Left ventricle myocardium superior (tissue), 1 donor: ENCODE data around the gene COL26A1. TPM values are rescaled to one million over a fixed set of nuclear protein-coding genes. Genes with fewer than 3 reads are reported as not detected.
"Not testable (repeated sequence)": the region's sequence is repeated elsewhere in the genome, so short reads cannot be mapped to it uniquely, and the experiment has no call there.

Experiments
- ATAC-seq: fragments of 200-7000 bp; cut with Tn5 transposase; one replicate; pipeline ENCODE4 v1.9.1; 2020; ENCODE audit warnings: mild to moderate bottlenecking, moderate library complexity
- DNase-seq: peaks from one replicate; pipeline ENCODE4 v3.0.0-alpha.2; 2020
- intact Hi-C: fragments of 100-400 bp; cut with micrococcal nuclease; formaldehyde crosslinking; loops from one replicate; pipeline ENCODE4 v1.11.0; 2022
- total RNA-seq: library from RNA; stranded (reverse); fragmentation: NEBNext Ultra II Directional; extraction: Animal tissue kit (Norgen Biotek cat#: 25700); gene quantifications from one replicate; pipeline ENCODE4 v1.2.1, GENCODE V29; 2021
- donor health status: DM: no; HTN: yes; CAD: no; lungs with severe emphysema.

The COL26A1 gene
- total RNA-seq, 1 donor from 2014 or later = not detected

DNA sequence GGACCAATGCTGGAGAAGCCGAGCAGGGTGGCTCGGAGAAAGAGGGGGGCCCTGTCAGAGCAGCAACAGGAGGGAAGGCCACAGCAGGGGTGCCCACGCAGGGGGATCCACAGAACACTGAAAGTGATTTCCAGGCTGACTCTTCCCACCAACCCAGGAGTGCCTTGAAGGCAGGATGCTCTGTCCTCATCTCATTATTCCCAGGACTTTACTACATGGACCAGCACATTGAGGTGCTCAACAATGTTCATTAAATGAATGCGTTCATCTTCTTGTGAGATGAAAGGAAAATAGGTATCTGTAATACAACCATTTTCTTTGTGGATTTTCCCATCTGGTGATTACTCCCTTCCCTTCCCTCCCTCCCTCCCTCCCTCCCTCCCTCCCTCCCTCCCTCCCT lies 71.0 kb downstream of the COL26A1 start:
- ATAC-seq = no peak
- DNase-seq = no peak
- intact Hi-C loops = no loop called here

DNA sequence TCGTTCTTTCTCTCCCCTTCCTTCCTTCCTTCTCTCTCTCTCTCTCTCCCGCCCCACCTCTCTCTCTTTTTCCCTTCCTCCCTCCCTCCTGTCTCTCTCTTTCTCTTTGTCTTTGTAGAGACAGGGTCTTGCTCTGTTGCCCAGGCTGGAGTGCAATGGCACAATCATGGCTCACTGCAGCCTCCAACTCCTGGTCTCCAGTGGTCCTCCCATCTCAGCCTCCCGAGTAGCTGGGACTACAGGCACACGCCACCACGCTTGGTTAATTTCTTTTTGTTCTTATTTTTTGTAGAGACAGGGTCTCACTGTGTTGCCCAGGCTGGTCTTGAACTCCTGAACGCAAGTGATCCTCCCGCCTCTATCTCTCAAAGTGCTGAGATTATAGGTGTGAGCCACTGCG lies 71.5 kb downstream of the COL26A1 start:
- intact Hi-C loops, ATAC-seq, DNase-seq: not testable (repeated sequence)

DNA sequence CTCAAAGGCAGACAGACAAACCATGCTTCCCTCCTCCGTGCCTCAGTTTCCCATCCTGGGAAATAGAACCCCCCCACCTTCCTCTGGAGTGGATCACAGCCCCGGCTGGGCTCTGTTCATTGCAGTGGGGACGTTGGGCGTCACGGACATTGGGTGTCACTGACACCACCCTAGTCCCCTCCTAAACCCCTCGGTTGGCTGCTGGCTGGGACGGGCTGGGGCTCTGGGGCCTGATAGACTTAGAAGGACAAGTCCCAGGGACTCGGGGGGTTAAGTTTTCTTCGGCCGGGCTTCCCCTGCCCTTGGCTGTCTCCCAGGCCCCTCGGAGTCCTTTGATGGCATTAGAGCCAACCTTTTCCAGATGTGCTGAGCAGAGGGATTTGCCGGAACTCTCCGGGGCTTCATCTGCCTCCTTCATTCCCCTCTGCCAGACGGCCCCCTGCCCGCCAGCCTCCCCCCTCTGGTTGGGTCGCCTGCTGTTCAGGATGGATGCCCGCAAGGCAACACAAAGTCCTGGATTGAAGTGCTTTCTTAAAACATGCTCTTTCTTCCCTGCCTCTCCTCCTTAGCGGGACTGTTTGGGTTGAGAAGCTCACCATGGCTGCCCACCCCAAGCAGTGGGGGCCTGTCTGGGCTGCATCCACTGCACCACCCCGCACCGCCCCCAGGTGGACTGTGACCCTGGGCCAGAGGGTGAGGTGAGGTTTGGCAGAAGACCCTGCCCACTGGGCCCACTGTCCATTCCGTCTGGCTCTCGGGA lies 73.0 kb downstream of the COL26A1 start:
- ATAC-seq (no peak), DNase-seq (no peak)
- intact Hi-C loops = no loop called here

DNA sequence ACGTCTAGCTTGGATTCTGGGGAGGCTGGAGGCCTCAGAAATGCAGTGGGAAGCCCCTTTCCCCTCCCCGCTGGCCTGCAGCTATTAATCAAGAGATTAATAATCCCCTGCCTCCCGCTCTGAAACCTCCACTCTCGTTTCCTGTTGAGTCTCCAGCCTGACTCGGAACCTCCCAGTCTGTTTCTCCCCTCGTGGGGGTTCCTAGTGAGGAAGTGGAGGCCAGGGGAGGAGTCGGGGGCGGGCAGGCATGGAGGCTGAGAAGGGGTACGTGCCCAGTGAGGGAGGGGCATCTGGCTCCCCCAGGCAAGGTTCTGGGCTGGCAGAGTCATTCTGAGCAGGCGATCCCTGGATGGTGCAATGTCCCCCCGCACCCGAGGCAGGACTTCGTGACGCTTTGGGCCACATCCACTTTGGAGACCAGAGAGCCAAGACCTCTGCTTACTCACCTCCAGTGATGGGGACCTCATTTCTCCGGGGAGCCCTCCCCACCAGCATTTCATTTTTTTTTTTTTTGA lies 73.6 kb downstream of the COL26A1 start:
- ATAC-seq (no peak), DNase-seq (no peak)
- intact Hi-C loops = no loop called here

DNA sequence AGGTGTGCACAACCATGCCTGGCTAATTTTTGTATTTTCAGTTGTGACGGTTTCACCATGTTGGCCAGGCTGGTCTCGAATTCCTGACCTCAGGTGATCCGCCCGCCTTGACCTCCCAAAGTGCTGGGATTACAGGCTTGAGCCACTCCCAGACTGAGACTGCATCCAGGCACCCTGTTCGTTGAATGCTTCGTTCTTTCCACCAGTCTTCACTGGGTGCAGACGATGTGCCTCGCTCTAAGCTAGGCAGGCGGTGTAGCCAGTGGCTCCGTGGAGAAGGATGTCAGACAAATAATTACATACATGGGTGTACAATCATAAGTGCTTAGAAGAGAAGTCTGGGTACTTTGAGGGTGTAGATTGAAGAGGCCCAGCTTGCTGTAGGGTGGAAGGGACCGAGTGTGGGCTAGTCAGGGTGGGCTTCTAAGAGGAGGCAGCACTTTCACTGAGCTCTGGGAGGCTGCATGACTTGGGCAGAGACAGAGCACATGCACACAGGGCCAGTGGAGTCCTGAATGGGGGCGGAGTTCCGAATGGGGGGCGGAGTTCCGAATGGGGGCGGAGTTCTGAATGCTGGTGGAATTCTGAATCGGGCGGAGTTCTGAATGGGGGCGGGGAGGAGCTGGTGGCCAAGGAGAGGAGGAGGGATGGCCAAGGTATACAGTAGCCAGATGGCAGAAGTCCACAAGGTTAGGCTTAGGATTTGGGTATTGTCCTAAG lies 74.3 kb downstream of the COL26A1 start:
- intact Hi-C loops = no loop called here
- ATAC-seq = no peak
- no peak for DNase-seq

DNA sequence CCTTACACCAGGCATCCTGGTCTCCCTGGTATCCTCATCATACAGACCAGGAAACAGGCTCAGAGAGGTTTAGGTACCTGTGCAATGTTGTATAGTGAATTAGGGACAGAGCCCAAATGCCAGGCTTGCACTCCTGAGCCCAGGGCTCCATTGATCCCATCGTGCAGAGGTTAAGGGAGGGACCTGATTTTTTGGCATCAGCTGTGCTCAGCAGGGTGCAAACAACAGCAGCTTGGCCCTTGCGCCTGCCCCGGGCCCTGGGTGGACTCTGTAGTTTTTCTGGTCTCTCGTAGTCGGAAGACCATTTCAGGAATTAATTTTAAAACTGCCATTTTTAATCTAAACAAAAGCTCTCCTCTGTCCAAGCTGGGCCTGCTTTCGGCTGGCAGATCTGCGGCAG lies 79.2 kb downstream of the COL26A1 start:
- intact Hi-C loops = no loop called here
- DNase-seq (no peak), ATAC-seq (no peak)

DNA sequence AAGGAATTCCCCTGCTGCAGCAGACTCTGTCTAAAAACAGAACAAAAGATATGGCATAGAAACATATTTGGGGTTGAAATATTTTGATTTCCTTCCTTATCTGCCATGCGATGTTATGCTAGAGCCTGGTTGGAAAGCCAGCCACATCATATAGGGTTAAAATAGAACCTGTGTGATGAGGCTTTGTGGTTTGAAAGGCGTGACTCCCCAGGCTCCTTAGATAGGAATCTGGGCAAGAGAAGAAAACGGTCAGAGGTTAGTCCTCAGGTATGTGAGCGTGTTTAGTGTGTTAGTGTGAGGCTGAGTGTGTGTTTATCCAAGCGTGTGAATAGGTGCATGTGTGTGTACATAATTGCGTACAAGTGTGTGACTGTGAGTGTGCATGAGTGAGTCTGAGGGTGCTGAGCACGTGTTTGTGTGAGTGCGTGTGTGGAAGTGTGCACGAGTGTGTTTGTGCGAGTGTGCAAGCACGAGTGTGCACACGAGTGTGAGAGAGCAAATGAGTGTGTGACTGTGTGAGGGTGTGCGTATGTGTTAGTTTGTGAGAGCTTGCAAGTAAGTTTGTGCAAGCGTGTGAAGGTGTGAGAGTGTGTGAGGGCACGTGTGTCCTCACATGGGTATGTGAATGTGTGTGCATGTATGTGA lies 79.9 kb downstream of the COL26A1 start:
- no peak for ATAC-seq
- DNase-seq = no peak
- intact Hi-C loops = no loop called here

DNA sequence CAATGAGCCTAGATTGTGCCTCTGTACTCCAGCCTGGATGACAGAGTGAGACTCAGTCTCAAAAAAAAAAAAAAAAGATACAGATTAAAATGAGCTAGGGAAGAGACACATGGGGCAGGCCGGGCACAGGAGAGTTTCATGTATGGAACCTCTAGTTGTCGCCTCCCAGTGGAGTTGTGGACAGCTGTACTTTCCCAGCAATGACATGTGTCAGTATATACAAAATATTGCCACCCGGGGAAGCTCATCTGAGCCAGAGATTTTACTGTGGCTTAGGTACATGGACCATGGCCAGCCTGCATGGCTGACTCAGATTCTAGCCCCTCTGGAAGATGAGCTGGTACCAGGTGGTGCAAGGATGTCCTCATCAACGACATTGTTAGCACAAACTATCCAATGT lies 87.4 kb downstream of the COL26A1 start:
- DNase-seq (no peak), ATAC-seq (no peak)
- intact Hi-C loops = no loop called here

DNA sequence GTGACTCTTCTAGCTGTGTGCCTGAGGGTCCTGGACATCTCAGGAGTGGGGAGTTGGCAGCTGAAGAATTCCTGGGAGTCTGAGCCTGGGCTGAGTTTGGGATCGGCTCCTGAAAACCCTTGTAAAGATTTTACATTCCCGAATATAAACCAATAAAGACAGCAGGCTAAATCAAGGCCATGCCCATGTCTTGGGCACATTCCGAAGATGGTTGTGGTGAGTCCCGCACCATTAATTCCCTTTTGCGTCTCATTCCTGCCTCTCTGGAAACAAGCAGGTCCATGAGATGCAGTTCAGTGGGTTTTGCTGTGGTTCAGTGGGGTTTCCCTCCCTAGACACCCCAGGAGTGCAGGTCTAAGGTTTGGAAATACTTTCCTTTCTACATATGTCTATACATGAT lies 90.9 kb downstream of the COL26A1 start:
- ATAC-seq (no peak), DNase-seq (no peak)
- intact Hi-C loops = no loop called here

DNA sequence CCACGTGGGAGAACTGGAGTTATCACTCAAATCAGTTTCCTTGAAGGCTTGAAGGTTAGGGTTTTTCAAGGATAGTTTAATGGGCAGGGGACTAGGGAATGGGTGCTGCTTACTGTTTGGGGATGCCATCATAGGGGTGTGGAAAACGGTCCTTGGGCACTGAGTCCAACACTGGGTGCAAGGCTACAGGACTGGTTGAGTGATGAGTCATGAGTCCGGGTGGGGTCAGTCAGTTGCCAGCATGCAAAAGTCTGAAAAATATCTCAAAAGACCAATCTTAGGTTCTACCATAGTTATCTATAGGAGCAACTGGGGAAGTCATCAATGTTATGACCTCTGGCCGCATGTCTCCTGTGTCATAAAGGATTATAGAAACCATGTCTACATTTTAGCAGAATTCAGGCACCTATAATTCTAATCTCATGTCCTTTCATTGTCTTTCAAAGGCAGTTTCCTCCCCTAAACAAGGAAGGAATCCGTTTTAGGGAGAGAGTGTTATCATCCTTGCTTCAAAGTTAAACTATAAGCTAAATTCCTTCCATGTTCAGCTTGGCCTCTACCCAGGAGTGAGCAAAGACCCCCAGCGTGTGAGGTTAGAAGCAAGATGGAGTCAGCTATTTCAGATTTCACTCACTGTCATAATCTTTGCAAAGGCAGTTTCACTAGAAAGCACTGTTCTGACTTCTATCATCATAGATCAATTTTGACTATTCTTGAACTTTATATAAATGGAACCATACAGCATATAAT lies 94.5 kb downstream of the COL26A1 start:
- ATAC-seq (no peak), DNase-seq (no peak)
- intact Hi-C loops = no loop called here

DNA sequence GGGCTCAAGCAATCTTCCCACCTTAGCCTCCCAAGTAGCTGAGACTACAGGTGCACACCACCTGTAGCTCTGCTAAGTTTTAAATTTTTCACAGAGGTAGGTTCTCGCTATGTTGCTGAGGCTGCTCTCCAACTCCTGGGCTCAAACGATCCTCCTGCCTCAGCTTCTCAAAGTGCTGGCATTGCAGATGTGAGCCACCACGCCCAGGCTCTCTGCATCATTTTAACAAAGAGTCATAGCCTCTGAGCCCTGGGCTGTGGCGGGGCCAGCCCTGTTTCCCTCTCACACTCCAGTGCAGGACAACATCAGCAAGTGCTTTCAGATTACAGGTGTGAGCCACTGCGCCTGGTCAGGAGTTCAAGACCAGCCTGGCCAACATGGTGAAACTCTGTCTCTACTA lies 102.5 kb downstream of the COL26A1 start:
- no peak for ATAC-seq
- intact Hi-C loops = no loop called here
- DNase-seq = no peak

DNA sequence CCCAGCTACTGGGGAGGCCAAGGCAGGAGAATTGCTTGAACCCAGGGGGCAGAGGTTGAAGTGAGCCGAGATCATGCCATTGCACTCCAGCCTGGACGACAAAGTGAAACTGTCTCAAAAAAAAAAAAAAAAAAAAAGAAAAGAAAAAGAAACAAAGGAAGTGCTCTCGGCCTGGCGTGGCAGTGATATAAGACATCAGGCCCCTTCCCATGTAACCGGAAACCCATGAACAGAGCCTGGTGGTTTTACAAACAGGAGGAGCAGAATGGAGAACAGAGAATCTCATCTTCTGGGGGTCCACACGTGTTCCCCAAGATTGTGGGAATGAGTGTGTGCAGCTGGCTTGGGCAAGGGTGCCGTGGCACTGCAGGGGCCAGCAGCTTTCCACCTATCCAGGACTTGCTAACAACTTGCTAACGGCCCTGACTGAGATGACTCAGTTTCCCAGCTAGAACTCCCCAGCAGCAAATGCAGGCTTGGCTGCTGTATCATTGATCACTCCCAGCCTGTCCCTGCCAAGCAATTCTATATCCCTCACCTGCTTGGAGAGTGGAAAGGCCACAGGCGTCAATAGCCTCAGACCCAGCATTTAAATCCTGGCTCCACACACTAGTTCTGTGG lies 103.0 kb downstream of the COL26A1 start:
- ATAC-seq (no peak), DNase-seq (no peak)
- intact Hi-C loops = no loop called here

DNA sequence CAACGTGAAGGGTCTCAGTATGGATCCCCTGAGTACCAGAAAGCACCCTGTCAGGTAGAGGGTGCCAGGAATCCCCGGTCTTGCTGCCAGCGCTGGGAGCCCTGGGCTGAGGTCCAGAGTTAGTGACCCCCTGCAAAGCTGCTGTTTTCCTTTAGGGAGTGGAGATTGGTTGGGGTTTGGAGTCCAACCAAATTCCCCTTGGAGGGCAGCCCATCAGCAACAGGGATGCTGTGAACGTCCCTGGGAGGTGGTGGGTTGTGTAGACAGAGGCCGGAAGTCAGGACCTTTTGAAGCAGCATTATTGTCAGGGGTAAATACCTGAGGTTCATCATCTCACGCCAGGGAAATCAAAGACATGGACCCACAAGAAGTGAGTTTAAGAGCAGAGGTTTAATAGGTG lies 104.2 kb downstream of the COL26A1 start:
- no peak for DNase-seq
- no peak for ATAC-seq
- intact Hi-C loops = no loop called here

DNA sequence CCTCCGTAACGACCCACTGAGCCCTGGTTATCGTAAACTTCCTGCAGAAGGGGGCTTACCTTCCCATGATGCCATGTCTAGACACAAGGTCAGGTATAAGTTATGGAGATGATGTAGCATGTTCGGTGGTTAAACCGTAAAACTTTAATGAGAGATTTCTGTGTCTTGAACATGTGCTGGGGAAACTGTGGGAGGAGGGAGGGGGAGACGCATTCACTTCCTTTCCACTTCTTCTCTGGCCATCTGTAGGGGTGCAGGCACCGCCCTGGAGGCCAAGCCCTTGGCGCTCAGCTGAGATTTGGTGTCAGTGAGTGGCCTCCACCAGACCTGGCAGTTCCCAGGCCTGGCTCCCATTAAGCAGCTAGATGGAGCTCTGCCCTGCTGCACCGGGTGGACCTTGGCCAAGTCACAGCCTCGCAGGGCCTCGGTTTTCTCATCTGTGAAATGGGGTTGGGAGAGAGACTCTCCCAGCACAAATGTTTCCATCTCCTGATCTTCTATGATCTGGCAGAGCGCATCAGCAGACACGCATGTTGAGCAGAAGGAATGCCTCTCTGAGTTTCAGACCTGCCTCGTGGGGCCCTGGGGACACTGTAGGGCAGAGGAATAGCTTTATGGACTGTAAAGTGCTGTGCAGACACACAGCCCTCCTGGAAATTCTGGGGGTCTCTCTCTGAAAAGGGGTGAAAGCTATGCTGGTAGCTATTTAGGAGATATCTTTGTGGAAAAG lies 106.0 kb downstream of the COL26A1 start:
- intact Hi-C loops = no loop called here
- no peak for ATAC-seq
- no peak for DNase-seq

DNA sequence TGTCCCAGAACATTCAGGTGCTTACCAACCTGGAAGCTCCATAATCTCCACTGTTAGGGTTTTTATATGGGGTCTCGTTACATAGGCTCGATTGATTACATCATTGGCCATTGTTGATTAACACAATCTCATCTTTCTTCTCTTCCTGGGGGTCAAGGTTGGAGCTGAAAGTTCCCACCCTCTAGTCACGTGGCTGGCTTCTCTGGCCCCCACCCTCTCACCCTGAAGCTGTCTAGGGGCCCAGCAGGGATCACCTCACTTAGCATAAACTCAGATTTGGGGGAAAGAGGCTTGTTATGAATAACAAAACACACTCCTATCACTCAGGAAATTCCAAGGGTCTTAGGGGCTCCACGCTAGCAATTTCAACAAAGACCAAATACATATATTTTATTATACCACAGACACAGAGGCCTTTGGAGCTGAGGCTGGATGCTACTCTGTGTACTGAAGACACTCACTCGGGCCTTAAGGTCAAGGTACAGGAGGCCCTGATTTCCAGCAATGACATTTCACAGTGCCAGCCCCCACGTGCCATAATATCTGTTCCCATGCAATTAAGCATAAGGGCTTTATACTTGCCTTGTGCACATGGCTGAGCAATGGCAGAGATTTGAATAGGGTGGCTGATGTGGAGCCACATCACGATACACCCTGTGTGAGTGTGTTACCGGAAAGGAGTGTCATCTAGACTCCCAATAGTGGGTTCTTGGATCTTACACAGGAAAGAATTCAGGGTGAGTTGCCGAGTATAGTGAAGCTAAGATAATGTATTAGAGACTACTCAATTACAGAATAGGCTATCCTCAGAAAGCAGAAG lies 108.2 kb downstream of the COL26A1 start:
- ATAC-seq (no peak), DNase-seq (no peak)
- intact Hi-C loops = no loop called here

DNA sequence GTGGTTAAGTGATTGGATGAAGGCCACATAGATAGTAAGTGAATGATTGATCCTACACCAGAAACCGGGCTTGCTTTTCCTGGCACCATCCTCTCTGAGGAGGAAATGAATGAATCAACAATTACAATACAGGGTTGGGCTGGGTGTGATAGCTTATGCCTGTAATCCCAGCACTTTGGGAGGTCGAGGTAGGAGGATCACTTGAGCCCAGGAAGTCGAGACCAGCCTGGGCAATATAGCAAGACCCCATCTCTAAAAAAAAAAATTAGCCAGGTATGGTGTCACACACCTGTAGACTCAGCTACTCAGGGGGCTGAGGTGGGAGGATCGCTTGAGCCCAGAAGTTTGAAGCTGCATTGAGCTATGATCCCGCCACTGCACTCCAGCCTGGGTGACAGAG lies 111.5 kb downstream of the COL26A1 start:
- no peak for ATAC-seq
- DNase-seq = no peak
- intact Hi-C loops = no loop called here

DNA sequence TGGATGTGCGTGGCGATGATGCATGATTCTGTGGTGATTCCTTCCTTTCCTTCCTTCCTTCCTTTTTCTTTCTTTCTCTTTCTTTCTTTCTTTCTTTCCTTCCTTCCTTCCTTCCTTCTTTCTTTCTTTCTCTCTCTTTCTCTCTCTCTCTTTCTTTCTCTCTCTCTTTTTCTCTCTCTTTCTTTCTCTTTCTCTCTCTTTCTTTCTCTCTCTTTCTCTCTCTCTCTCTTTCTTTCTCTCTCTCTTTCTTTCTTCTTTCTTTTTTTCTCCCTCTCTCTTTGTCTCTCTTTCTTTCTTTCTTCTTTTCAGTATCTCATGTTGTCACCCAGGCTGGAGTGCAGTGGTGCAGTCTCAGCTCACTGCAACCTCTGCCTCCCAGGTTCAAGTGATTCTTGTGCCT lies 113.0 kb downstream of the COL26A1 start:
- intact Hi-C loops = not testable (repeated sequence)

DNA sequence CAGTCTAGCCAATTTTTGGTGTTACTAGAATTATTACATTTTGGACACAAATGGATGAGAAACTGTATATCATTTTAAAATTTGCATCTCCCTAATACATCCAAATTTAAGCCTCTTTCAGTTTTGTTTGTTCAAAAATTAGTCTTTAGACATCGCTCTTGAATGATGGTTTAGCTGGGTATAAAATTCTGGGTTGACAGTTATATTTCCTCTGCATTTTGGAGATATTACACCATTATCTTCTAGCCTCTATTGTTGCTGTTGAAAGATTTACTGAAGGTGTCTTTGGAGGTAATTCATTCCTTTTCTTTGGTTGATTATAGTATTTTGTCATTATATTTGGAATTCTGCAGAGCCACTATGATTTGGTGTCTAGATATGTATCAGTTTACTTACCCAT lies 116.5 kb downstream of the COL26A1 start:
- intact Hi-C loops = no loop called here
- ATAC-seq (no peak), DNase-seq (no peak)

More for the DNA sequence above, 113.0 kb downstream of the COL26A1 start:
- ATAC-seq, DNase-seq: not testable (repeated sequence)
